RCC 7860 (cell line): ENCODE data around the gene DIRAS3.
A peak's percentile ranks its signal among the peaks of the same experiment; 100 is the strongest.
"Not testable (repeated sequence)": the region's sequence is repeated elsewhere in the genome, so short reads cannot be mapped to it uniquely, and the experiment has no call there.

ENCODE experiments used
- DNase-seq: peaks from one replicate; pipeline ENCODE4 v3.0.0-alpha.2; 2015; ENCODE audit warnings: low spot score
- FAIRE-seq: peaks from 2 replicates; lab custom pipeline; 2012; peaks lifted over from hg19 to GRCh38; lab: Jason Lieb, UNC

DIRAS3 gene

DNA sequence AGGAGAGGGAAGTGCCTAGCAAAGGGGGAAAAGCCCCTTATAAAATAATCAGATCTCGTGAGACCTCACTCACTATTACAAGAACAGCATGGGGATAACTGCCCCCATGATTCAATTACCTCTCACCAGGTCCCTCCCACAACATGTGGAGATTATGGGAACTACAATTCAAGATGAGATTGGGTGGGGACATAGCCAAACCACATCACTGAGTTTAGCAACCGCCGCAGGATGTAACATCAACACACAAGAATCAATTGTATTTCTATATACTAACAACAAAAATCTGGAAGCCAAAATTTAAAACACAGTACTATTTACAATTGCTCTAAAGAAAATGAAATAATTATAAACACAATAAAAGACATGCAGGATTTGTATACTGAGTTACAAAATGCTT is 21.9 kb downstream of the DIRAS3 start:
- DNase-seq (no peak), FAIRE-seq (no peak)

DNA sequence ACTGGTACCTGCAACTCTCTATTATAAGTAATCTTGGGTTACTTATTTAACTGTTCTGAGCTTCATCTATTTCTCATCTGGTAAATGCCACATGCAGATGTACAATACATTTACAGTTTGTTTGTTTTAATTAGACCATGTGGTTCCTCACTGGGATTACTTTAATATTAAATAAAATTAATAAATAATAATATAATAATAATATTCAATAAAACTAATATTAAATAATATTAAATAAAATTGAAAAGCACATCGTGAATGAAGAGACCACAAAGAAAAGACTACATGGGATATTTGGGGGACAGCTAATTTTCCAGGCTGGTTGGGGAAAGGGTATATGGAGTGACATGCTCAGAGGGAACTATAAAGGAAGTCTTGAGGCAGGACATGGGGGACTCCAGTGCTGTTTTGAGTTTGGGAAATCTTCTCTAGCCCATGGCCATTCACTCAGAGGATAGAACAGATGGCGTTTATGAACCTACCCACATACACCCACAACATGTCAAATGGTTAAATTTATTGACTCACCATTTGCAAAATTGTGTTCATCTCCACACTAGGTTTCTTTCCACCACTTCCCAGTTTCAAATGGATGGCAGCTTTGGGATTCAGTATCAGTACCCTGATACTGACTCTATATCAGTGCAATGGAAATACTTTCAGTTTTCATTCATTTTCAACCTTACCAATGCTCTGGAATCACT is 25.6 kb downstream of the DIRAS3 start:
- peak; percentile 25 for FAIRE-seq

DNA sequence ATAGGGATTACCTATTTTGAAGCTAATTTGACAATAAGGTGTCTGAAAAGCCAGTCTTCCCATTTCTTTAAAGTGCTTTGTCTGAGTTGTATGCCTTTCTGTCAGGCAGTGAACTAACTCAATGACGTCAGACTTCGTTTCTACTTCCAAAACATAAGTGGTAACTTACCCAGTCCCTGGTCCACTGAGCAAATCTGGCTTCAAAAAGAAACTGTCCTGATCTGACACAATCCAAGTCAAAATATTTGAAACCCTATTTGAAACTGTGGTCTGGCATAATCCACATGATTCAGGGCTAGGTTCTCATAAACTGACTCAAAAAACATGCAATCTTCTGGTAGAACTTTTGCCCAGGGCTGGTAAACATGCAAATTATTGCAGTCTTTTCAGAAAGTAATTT is 34.0 kb downstream of the DIRAS3 start:
- no peak for FAIRE-seq
- DNase-seq = no peak

More for the DNA sequence above, 25.6 kb downstream of the DIRAS3 start:
- no peak for DNase-seq

- no peak for FAIRE-seq
- no peak for DNase-seq
Measured at GRCh38 chr1:68015971-68016370, 34.5 kb downstream of the DIRAS3 start.

DNA sequence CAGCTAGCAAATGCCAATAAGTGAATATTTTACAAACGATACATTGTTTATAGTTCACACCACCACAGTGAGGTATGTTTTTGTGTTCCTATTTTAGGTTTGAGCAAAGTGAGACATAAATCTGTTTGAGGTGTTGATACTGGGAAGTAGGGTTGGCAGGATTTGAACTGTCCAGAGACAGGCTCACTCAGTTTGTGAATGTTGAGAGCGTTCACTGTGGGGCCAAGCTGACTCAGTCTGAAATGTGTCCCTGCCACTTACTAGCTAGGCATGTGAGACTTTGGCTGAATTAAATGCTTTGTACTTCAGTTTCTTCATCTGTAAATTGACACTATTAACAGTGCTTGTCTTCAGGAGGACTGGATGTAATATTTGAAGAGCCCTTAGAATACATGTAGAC is 35.1 kb downstream of the DIRAS3 start:
- no peak for FAIRE-seq
- no peak for DNase-seq

DNA sequence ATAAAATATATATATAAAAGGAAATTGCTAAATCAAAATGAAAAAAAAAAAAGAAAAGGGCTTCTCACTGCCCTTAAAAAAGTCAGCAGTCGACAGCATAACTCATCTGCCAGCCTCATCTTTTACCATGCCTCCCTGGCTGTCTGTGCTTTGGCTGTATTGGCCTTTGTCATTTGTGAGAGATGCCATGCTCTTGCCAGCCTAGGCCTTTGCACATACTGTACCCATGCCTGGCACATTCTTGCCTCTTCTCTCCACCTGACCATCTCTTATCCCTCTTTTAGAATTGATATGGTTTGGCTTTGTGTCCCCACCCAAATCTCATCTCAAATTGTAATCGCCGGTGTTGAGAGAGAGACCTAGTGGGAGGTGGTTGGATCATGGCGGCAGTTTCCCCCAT is 37.1 kb downstream of the DIRAS3 start:
- FAIRE-seq (no peak), DNase-seq (no peak)

DNA sequence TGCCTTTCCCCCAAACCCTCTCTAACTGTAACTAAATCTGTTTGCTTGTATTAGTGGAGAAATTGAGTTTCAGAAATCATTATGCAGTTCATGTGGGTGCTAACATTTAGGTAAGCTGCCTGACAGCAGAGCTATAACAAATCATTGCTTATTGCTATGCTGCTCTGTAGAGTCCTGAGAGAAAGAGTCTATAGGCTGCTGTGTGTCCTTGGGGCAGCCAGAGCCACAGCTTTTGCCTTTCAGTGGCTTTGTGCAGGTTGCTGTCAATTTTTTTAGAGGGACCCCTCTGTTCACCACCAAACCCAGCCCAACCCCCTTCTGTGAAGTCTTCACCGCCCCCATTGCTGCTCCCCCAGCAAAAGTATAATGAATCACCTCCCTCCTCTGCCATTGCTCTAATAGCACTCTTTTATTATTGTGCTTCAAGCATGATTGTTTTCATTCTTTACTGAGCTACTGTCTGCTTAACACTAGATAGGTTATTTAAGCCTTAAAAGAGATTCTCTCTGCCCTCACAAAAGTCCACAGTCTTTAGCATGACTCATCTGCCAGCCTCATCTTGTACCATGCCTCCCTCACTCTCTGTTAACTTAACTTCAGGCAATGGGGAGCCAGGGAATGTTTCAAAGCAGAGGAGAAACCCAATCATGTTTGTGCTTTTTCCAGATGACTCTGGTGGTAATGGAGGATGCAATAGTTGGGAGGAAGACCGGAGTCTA is 38.6 kb downstream of the DIRAS3 start:
- DNase-seq (no peak), FAIRE-seq (no peak)

- DNase-seq = no peak
- no peak for FAIRE-seq
Measured at GRCh38 chr1:68010543-68010942, 39.9 kb downstream of the DIRAS3 start.

- FAIRE-seq = no peak
- DNase-seq = peak; percentile 19
Measured at GRCh38 chr1:68010090-68010489, 40.3 kb downstream of the DIRAS3 start.

GRCh38 chr1:68003626-68004025 is 46.8 kb downstream of the DIRAS3 start:
- FAIRE-seq, DNase-seq: not testable (repeated sequence)

GRCh38 chr1:68000191-68000590 is 50.2 kb downstream of the DIRAS3 start:
- DNase-seq = no peak
- FAIRE-seq = no peak

DNA sequence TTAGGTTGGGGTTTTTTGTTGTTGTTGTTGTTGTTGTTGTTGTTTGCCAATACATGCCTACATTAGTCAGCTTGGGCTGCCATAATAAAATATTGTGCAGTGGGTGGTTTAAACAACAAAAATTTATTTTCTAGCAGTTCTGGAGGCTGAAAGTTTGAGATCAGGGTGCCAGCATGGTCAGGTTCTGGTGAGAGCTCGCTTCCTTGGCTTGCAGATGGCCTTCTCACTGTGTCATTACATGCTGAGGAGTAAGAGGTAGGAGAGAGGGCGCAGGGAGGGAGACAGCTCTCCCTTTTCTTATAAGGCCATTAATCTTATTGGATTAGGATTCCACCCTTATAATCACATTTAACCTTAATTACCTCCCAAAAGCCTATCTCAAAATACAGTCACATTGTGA is 52.7 kb downstream of the DIRAS3 start:
- FAIRE-seq (no peak), DNase-seq (no peak)
